Measurements from ENCODE around the gene FAR1. TPM values are rescaled to one million over a fixed set of nuclear protein-coding genes. Genes with fewer than 3 reads are reported as not detected.
A peak's percentile ranks its signal among the peaks of the same experiment; 100 is the strongest.
"Not testable (repeated sequence)": the region's sequence is repeated elsewhere in the genome, so short reads cannot be mapped to it uniquely, and the experiment has no call there.

FAR1 gene
- total RNA-seq = 10 to 100 TPM; 34.8 to 36.4 TPM

DNA sequence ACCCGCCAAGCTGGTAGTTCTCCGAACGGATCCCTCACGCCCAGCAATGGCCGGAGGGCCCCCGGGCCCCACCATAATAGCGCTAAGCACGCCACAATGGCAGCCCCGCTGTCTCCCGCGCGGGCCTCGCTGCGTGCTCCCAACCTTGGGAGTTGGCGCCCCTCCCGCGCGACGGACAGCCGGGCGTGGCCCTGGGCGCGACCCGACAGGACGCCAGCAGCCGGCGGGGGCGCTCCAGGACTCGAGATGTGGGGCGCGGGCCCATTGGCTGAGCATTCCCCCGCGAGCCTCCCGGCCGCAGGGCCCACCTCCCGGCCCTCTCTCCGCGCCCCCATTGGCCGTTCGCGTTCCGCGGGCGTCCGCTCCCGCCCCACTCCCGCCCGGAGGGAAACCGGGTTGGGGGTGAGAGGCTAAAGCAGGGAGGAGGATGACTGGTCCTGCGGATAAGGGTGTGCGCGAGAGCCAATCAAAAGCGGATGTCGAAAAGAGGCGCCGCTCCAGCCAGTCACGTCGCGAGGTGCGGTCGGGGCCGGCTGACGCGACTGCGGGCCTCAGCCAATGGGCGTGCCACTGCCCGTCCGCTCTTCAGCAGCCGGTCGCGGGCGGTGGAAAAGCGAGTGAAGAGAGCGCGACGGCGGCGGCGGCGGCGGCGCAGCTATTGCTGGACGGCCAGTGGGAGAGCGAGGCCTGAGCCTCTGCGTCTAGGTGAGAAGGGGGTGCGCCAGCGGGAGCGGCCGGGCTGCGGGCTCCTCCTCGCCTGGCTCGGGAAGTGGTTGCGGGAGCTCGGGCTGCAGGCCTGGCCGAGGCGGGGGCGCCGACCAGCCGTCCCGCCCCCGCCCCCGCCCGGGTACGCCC lies at the start of gene FAR1:
Gene FAR1, plus strand, starts transcription at position 567 of the 855 bp plus-strand sequence. CDS start 26,098 bp downstream, outside the sequence.
- H3K9me3 Mint-ChIP-seq (ENCODE audit: low read depth) = no peaks in the 10 kb centered on the region
- intact Hi-C loops (cut with DNase I, micrococcal nuclease) = loop anchor here (1.0 to 5.0 kb wide), 8 partner anchors 199 to 991 kb away; partner anchors contain the start of genes BMAL1 (in 2 of the 2), BTBD10 (in 2 of the 2), COPB1 (in 1 of the 2) and PSMA1 (in 1 of the 2)

DNA sequence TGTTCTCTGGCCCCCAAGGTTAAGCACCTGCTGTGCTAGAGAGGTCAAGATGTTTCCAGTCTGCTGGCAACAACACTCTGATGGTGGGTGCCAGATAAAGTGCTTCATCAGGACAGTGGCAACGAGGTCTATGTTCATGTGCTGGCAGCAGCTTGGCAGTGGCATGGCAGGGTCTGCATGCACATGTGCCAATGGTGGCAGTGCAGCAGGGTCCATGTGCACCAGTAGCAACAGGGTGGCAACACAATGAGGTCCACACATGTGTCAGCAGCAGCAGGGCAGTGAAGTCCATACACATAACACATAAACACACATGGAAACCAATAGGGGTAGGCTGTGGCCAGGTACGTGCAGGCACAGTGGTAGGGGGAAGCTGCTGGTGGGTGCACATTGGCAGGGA lies 48.4 kb upstream of the FAR1 start:
- ATAC-seq (no peak), DNase-seq (no peak)
- H3K36me3 Mint-ChIP-seq (ENCODE audit: low read depth) = no peaks in the 10 kb centered on the region
- POLR2A ChIA-PET = no interaction called here
- no peak overlapping the region for H3K4me3 Mint-ChIP-seq
- H3K27ac Mint-ChIP-seq = no peak overlapping the region
- intact Hi-C loops (cut with DNase I, micrococcal nuclease) = no loop called here
- no peaks in the 10 kb centered on the region for H3K4me1 Mint-ChIP-seq
- CTCF ChIA-PET = no interaction called here
- H3K27me3 Mint-ChIP-seq = peaks cover 5% of the 10 kb centered on the region
- H3K9me3 Mint-ChIP-seq (ENCODE audit: low read depth) = peaks cover 9% of the 10 kb centered on the region

More for the DNA sequence above, at the start of gene FAR1:
- Mint-ChIP-seq H3K4me1 (peaks cover 48% of the 10 kb centered on the region), H3K4me3 (peak within 1 kb of the TSS; percentile 95), H3K36me3 (ENCODE audit: low read depth) (peaks cover 27% of the 10 kb centered on the region), H3K27ac (peak within 1 kb of the TSS; percentile 96), H3K27me3 (peaks cover 9% of the 10 kb centered on the region)
- CTCF ChIA-PET = interaction anchor here (0.9 to 1.6 kb wide), 8 partner anchors 9 to 203 kb away, joined by 3 to 6 read pairs (median 3); no protein-coding TSS in a partner anchor
- DNase-seq = peak; percentile 98
- ATAC-seq = peak; percentile 92
- POLR2A ChIA-PET = interaction anchor here (1.8 kb wide), 1 partner anchor 205 kb away, joined by 7 read pairs; the partner anchor contains the start of gene BTBD10

- POLR2A ChIA-PET; ATAC-seq; intact Hi-C loops (cut with DNase I, micrococcal nuclease); H3K27ac Mint-ChIP-seq; H3K4me3 Mint-ChIP-seq; H3K4me1 Mint-ChIP-seq; CTCF ChIA-PET; H3K36me3 Mint-ChIP-seq (ENCODE audit: low read depth); DNase-seq; H3K9me3 Mint-ChIP-seq (ENCODE audit: low read depth): not testable (repeated sequence)
- peaks cover 11% of the 10 kb centered on the region for H3K27me3 Mint-ChIP-seq
Observed at GRCh38 chr11:13626818-13627217, 41.6 kb upstream of the FAR1 start.

DNA sequence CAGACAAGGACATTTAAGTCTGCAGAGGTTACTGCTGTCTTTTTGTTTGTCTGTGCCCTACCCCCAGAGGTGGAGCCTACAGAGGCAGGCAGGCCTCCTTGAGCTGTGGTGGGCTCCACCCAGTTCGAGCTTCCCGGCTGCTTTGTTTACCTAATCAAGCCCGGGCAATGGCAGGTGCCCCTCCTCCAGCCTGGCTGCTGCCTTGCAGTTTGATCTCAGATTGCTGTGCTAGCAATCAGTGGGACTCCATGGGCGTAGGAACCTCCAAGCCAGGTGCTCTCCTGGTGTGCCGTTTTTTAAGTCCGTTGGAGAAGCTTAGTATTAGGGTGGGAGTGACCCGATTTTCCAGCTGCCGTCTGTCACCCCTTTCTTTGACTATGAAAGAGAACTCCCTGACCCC lies 39.8 kb upstream of the FAR1 start:
- POLR2A ChIA-PET; H3K4me3 Mint-ChIP-seq; H3K27ac Mint-ChIP-seq; H3K9me3 Mint-ChIP-seq (ENCODE audit: low read depth); H3K36me3 Mint-ChIP-seq (ENCODE audit: low read depth); H3K4me1 Mint-ChIP-seq; intact Hi-C loops (cut with DNase I, micrococcal nuclease); CTCF ChIA-PET; ATAC-seq; DNase-seq: not testable (repeated sequence)
- H3K27me3 Mint-ChIP-seq = peaks cover 19% of the 10 kb centered on the region

- no peak overlapping the region for H3K4me3 Mint-ChIP-seq
- H3K36me3 Mint-ChIP-seq (ENCODE audit: low read depth) = no peaks in the 10 kb centered on the region
- peaks cover 4% of the 10 kb centered on the region for H3K9me3 Mint-ChIP-seq (ENCODE audit: low read depth)
- no peaks in the 10 kb centered on the region for H3K4me1 Mint-ChIP-seq
- no peak overlapping the region for H3K27ac Mint-ChIP-seq
- peaks cover 19% of the 10 kb centered on the region for H3K27me3 Mint-ChIP-seq
- DNase-seq = no peak
- CTCF ChIA-PET = interaction anchor here (0.6 kb wide), 1 partner anchor 10 kb away, joined by 4 read pairs; no protein-coding TSS in a partner anchor
- POLR2A ChIA-PET = no interaction called here
- no peak for ATAC-seq
- intact Hi-C loops (cut with DNase I, micrococcal nuclease) = no loop called here
Observed at GRCh38 chr11:13629779-13630178, 38.7 kb upstream of the FAR1 start.

DNA sequence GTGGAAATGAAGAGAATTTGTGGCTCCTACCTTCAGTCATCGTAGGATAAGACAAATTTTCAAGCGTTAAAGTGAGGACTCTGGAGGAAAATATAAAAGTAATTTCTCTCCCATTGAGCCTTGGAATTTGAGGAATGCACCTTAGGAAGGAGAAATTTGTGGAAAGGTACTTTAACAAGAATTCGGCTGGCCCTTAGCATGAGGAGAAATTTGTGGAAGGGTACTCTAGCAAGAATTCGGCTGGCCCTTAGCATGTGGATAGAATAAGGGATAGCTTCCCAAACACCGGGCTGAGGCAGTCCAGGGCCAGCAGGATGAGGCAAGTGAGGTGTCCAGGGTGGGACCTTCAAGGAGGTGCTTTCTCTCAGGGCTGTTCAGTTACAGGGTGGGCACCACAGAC lies 33.2 kb upstream of the FAR1 start:
- H3K27me3 Mint-ChIP-seq = peaks cover 23% of the 10 kb centered on the region
- no peaks in the 10 kb centered on the region for H3K36me3 Mint-ChIP-seq (ENCODE audit: low read depth)
- DNase-seq (no peak), ATAC-seq (no peak)
- POLR2A ChIA-PET = no interaction called here
- H3K4me3 Mint-ChIP-seq = no peak overlapping the region
- no peak overlapping the region for H3K27ac Mint-ChIP-seq
- intact Hi-C loops (cut with DNase I, micrococcal nuclease) = no loop called here
- CTCF ChIA-PET = no interaction called here
- peaks cover 1% of the 10 kb centered on the region for H3K9me3 Mint-ChIP-seq (ENCODE audit: low read depth)
- no peaks in the 10 kb centered on the region for H3K4me1 Mint-ChIP-seq

DNA sequence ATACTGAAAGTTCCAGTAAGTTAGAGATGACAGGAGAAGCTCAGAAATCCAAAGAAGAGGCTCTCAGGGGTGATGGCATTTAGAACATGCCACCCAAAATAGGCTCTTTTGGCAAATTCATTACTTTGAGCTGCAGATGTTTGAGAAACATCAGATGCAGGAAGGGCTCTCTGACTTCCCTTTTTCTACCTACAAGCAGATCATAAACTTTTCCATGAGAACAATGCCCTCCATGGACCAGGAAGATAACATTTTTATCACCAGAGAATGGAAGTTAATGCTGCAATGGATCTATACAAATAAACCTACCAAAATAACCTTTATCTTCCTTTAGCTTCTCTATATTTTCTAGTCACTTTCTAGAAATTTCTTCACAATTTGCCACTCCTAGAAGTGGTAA lies 32.7 kb upstream of the FAR1 start:
- Mint-ChIP-seq H3K4me1 (no peaks in the 10 kb centered on the region), H3K27ac (no peak overlapping the region), H3K9me3 (ENCODE audit: low read depth) (peaks cover 1% of the 10 kb centered on the region), H3K4me3 (no peak overlapping the region), H3K27me3 (peaks cover 20% of the 10 kb centered on the region), H3K36me3 (ENCODE audit: low read depth) (no peaks in the 10 kb centered on the region)
- POLR2A ChIA-PET = no interaction called here
- DNase-seq (no peak), ATAC-seq (no peak)
- CTCF ChIA-PET = no interaction called here
- intact Hi-C loops (cut with DNase I, micrococcal nuclease) = no loop called here

- H3K27me3 Mint-ChIP-seq = peaks cover 21% of the 10 kb centered on the region
- H3K4me1 Mint-ChIP-seq = no peaks in the 10 kb centered on the region
- no peak overlapping the region for H3K27ac Mint-ChIP-seq
- H3K9me3 Mint-ChIP-seq (ENCODE audit: low read depth) = peaks cover 1% of the 10 kb centered on the region
- POLR2A ChIA-PET = no interaction called here
- CTCF ChIA-PET = no interaction called here
- H3K4me3 Mint-ChIP-seq = no peak overlapping the region
- H3K36me3 Mint-ChIP-seq (ENCODE audit: low read depth) = no peaks in the 10 kb centered on the region
- intact Hi-C loops (cut with DNase I, micrococcal nuclease) = no loop called here
- no peak for ATAC-seq
- DNase-seq = no peak
Observed at GRCh38 chr11:13637125-13638069, 31.1 kb upstream of the FAR1 start.

- ATAC-seq (no peak), DNase-seq (no peak)
- CTCF ChIA-PET = no interaction called here
- Mint-ChIP-seq H3K36me3 (ENCODE audit: low read depth) (no peaks in the 10 kb centered on the region), H3K4me1 (no peaks in the 10 kb centered on the region), H3K27ac (no peak overlapping the region), H3K4me3 (no peak overlapping the region), H3K9me3 (ENCODE audit: low read depth) (peaks cover 1% of the 10 kb centered on the region), H3K27me3 (peaks cover 18% of the 10 kb centered on the region)
- POLR2A ChIA-PET = no interaction called here
- intact Hi-C loops (cut with DNase I, micrococcal nuclease) = no loop called here
Observed at GRCh38 chr11:13638422-13638821, 30.0 kb upstream of the FAR1 start.

GRCh38 chr11:13644997-13645687 lies 23.3 kb upstream of the FAR1 start:
- Mint-ChIP-seq H3K36me3 (ENCODE audit: low read depth) (no peaks in the 10 kb centered on the region), H3K27ac (no peak overlapping the region), H3K27me3 (peaks cover 8% of the 10 kb centered on the region), H3K4me3 (no peak overlapping the region), H3K4me1 (no peaks in the 10 kb centered on the region), H3K9me3 (ENCODE audit: low read depth) (no peaks in the 10 kb centered on the region)
- CTCF ChIA-PET = interaction anchor here (1.5 kb wide), 1 partner anchor 10 kb away, joined by 3 read pairs; no protein-coding TSS in a partner anchor
- ATAC-seq (no peak), DNase-seq (no peak)
- intact Hi-C loops (cut with DNase I, micrococcal nuclease) = no loop called here
- POLR2A ChIA-PET = no interaction called here

GRCh38 chr11:13647391-13647790 lies 21.1 kb upstream of the FAR1 start:
- no peak overlapping the region for H3K4me3 Mint-ChIP-seq
- no peaks in the 10 kb centered on the region for H3K9me3 Mint-ChIP-seq (ENCODE audit: low read depth)
- POLR2A ChIA-PET = no interaction called here
- no peaks in the 10 kb centered on the region for H3K36me3 Mint-ChIP-seq (ENCODE audit: low read depth)
- no peak for DNase-seq
- H3K27ac Mint-ChIP-seq = no peak overlapping the region
- ATAC-seq = no peak
- intact Hi-C loops (cut with DNase I, micrococcal nuclease) = no loop called here
- peaks cover 12% of the 10 kb centered on the region for H3K27me3 Mint-ChIP-seq
- no peaks in the 10 kb centered on the region for H3K4me1 Mint-ChIP-seq
- CTCF ChIA-PET = no interaction called here

All from activated CD4-positive, alpha-beta T cell treated with anti-CD3 and anti-CD28 coated beads for 36 hours (primary cell).